Diencephalon (tissue), 1 donor: Measurements from ENCODE around the gene DNAJB8. TPM values are rescaled to one million over a fixed set of nuclear protein-coding genes. Genes with fewer than 3 reads are reported as not detected.

Source experiments
- total RNA-seq: library from RNA; depleted of rRNA; stranded (reverse); fragments of >200 nt; gene quantifications from one replicate; pipeline ENCODE4 v1.2.3, GENCODE V29; 2014

Gene DNAJB8
- not detected for total RNA-seq

DNA sequence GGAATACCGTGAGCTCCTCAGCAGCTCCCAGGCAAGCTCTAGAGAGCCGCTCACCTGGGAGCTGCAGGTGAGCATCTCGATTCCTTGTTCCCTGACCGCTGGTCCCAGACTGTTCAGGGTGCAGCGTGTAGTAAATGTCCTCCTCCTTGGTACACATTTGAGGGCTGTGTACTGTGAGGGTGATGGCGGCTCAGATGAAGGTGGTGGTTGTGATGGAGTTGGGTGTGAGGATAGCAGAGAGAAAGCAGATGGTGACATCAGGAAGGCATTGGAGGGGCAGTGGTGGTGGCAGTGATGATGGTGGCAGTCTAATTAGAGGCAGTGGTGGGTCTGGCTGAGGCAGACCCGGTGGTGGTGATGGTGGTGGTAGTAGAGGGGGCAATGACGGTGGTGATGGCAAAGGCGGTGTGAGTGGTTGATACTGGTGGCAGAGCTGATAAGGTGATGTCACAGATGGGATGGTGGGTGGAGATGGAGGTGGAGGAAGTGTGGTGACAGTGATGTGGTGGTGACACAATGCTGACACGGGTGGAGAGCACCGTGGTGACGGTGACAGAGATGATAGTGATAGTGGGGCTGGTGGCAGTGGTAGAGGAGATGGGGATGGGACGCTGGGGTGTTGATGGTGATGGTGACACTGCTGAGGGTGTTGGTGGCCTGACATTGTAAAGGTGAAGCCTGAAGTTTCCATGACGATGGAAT lies at the start of gene DNAJB8:
TSS of gene DNAJB8 (minus strand) at position 51 of the 702 bp plus-strand sequence. CDS start 3,645 bp downstream, outside the sequence.

DNA sequence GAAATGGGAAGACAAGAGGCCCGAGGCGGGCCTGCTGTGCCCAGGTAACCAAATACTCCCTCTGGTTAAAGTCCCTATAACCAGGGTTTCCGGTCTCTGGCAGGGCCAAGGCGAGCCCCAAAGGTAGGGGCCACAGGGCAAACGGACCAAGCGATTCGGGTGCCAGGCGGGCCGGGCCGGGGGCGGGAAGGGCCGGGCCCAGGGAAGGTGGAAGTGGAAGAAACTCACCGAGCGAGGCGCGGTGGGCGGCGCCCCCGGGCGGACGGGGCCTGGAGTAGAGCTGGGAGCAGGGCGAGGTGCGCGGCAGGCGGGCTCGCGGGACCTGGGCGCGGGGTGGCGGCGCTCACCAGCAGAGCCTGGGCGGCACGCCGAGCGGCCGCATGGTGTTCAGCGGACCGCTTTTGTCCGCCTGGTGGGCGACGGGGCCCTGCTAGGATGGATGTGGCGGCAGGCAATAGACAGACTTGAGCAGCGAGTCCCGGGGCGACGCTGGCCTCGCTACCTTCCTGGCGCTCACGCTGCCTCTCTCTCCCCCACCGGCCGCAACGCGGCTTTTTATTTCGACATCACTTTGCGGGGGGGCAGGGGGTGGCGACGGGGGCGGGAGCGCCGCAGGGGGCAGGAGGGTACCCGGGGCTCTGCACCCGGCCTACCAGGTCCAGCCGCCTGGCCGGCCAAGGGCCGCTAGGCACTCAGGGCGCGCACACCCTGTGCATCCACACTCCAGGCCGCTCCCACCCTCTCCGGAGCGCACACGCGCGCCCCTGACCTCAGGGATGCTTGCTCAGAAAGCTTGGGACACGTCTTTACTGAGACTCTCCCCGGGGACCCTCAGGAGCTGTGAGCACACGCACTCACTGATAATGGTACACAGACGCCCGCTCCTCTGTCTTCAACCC lies 26.2 kb upstream of the DNAJB8 start, which contains the start of gene GATA2:
TSS of gene GATA2 (minus strand) at position 531 of the 899 bp plus-strand sequence. CDS start 6,170 bp downstream, outside the sequence.

Other genes starting within 250 kb of the DNAJB8 start
- gene GATA2, start 26.3 kb upstream of the DNAJB8 start, total RNA-seq, result 1.2 TPM
- 245 TPM for gene RPN1, start 183.9 kb upstream of the DNAJB8 start, total RNA-seq